HG03469 (cell line): ENCODE results near the gene HIVEP3.

Experiments
- ATAC-seq: cut with Tn5 transposase; IDR thresholded peaks from one replicate; pipeline ENCODE4 v1.9.1; 2021; ENCODE audit warnings: mild to moderate bottlenecking, moderate library complexity, moderate number of reproducible peaks; ENCODE audit not compliant: unreplicated experiment

Gene HIVEP3

DNA sequence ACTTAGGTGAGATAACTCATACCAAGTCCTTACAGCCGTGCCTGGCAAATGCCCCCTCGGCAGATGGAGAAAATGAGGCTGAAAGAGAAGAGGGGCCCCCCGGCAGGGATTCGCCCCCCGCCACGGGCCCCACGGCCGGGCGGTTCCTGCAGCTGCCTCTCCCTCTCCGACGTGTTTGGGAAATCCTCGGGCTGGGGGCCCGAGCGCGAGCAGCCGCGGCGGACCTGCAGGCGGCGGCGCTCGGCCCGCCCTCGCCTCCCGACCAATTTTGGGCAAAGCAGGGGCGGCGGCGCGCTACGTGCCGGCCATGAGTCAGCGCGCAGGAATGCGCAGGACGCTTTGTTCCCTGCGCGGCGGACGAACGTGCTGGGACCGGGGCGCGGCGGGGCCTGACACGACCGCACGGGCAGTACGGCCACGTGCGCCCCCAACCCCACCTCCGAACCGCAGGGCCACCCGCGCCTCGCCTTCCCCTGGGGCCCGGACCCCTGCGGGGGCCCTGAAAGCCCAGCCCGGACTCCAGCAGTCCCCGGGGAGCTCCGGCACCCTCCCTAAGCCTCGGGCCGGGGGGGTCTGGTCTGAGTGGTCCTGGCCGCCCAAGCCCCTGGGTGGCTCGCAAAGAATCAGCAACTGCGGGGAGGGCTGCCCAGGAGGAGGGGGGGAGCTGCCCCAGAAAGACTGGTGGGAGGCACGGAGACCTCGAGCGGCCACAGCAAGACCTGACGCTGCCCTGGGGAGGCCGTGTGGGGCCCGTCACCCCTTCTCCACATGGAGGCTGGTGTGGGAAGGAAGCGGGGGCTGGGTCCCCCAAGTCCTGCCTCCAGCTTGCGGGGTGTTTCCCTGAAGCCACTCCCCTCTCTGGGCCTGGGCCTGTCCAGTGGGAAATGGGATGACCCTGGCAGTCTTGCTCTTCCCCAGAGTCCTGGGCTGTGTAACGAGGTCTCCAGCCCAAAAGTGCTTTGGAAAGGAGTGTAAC, 422.4 kb downstream of the HIVEP3 start:
- no peak for ATAC-seq

- ATAC-seq: no peak
Observed at GRCh38 chr1:41495210-41495948, 423.3 kb downstream of the HIVEP3 start.

- ATAC-seq: no peak
Observed at GRCh38 chr1:41494351-41495209, 424.1 kb downstream of the HIVEP3 start.

DNA sequence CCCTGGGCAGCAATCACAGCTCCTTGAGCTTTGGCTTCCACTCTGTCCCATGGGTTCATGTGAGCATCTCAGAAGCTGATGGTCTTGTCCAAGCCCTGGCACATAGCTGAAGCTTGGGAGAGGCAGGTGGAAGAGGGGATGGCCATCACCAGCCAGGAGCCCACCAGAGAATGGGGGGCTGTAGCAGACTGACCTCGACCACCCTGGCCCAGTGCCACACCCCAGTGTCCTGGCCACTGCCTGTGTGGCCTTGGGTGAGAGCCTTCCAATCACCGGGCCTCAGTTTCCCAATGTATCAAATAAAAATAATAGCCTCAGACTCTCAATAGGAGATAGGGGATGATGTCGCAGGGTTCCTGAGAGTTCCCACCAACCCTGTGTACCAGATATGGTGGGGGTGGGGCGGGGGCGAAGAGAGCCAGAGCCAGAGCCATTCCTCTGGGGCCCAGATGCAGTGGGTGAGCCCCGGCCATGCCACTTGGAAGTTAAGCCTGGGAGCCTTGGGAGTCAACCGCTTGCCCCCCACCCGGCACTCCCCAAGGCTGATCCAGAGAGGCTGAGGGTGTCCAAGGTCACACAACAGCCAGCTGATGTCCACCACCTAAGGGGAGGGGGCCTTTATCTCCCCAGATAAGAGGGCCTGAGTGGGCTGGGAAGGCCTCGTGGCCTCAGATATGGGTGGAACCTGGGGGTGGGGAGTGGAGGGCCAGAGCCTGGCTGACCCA, 424.9 kb downstream of the HIVEP3 start:
- ATAC-seq: no peak

GRCh38 chr1:41493117-41493536, 425.6 kb downstream of the HIVEP3 start:
- no peak for ATAC-seq

GRCh38 chr1:41492341-41492848, 426.3 kb downstream of the HIVEP3 start:
- ATAC-seq: no peak

- no peak for ATAC-seq
Observed at GRCh38 chr1:41490911-41491310, 427.8 kb downstream of the HIVEP3 start.

DNA sequence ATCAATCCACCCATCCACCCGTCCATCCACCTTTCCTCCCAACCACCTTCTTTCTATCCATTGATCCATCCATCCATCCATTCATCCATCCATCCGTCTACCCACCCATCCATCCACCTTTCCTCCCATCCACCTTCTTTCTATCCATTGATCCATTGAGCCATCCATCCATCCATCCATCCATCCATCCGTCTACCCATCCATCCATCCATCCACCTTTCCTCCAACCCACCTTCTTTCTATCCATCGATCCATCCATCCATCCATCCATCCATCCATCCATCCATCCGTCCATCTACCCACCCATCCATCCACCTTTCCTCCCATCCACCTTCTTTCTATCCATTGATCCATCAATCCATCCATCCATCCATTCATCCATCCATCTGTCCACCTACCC, 429.2 kb downstream of the HIVEP3 start:
- ATAC-seq: no peak

GRCh38 chr1:41488040-41488951, 430.4 kb downstream of the HIVEP3 start:
- no peak for ATAC-seq

GRCh38 chr1:41487126-41488039, 431.3 kb downstream of the HIVEP3 start:
- no peak for ATAC-seq

GRCh38 chr1:41486371-41487125, 432.2 kb downstream of the HIVEP3 start:
- no peak for ATAC-seq

- no peak for ATAC-seq
Observed at GRCh38 chr1:41486053-41486370, 432.7 kb downstream of the HIVEP3 start.

DNA sequence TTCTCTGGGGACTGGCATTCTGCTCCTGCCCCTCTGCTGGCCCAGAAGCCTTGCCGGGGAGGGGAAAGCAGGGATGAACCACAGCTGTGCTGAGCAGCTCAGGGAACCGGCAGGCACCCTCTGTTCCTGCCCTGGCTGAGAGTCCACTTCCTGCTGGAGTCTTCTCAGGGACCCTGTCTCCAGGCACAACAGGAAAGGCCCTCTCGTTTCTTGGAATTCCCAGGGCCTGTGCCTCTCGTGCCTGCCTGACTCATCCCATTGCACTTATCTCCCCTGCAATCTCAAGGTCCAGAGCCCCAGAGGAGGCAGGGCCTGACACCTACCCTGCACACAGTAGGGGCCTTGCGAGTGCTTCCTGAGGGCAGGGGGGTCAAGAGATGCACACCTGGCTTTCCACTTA, 433.1 kb downstream of the HIVEP3 start:
- ATAC-seq: no peak

DNA sequence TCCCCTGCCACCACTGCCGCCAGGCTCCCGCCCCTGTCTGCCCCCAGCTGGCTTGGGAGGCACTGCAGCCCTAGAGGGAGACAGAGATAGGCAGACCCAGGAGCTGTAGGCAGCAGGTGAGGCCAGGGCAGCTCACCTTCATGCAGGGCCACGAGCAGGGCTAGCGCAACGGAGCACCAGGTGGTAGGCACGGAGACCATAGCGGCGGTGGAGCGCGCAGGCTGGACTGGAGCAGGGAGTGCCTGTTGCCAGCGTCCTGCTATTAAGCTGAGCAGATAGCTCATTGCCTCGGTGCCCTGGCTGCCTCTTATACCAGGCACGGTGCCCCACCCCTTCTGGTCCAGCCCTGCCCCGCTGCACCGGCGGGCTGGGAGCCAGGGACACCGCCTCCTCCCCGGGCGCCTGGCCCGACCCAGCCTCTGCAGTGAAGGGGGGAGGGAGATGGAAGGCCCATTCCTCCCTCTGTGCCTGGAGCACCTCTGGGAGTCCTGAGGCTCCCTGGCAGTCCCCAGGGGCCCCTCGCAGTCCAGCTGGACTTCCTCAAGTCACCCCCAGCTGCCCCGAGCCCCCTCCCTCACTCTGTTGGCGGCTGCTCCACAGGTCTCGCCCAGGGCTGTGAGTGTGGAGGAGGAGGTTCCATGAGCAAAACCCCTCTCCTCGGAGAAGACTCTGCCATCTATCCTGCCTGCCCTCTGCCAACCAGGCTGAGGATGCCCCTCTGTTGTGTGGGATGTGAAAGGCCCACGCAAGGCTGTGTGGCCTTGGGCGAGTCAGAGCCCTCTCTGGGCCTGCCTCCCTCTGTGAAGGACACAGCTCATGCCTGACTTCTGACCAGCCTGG, 434.1 kb downstream of the HIVEP3 start, which contains the start of gene EDN2:
TSS of gene EDN2 (minus strand) at position 282 of the 840 bp plus-strand sequence. CDS start at position 200, 82 bp downstream.
- no peak for ATAC-seq

DNA sequence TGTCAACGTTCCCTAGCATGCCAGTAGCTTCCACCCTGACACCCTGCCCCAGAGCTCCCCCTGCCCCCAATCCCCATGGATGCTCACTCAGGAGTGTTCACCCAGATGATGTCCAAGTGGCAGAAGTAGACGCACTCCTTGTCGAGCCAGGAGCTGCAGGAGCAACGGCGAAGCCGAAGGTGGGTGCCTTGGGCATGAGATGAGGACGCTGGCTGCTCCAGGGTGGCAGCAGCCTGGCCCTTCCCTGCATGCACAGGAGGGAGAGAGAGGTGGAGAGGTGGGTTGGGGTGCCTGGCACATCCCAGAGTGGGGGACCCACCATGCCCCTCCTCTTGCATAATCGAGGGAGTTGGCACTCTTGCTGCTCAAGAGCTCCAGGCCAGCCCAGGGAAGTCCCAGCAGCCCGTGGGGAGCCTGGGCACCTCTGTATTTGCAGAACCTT, 434.7 kb downstream of the HIVEP3 start:
- no peak for ATAC-seq
